Measurements from ENCODE around the gene IL34. TPM values are rescaled to one million over a fixed set of nuclear protein-coding genes. Genes with fewer than 3 reads are reported as not detected.

The IL34 gene
- total RNA-seq, 1 experiment from 2014 or later: not detected

DNA sequence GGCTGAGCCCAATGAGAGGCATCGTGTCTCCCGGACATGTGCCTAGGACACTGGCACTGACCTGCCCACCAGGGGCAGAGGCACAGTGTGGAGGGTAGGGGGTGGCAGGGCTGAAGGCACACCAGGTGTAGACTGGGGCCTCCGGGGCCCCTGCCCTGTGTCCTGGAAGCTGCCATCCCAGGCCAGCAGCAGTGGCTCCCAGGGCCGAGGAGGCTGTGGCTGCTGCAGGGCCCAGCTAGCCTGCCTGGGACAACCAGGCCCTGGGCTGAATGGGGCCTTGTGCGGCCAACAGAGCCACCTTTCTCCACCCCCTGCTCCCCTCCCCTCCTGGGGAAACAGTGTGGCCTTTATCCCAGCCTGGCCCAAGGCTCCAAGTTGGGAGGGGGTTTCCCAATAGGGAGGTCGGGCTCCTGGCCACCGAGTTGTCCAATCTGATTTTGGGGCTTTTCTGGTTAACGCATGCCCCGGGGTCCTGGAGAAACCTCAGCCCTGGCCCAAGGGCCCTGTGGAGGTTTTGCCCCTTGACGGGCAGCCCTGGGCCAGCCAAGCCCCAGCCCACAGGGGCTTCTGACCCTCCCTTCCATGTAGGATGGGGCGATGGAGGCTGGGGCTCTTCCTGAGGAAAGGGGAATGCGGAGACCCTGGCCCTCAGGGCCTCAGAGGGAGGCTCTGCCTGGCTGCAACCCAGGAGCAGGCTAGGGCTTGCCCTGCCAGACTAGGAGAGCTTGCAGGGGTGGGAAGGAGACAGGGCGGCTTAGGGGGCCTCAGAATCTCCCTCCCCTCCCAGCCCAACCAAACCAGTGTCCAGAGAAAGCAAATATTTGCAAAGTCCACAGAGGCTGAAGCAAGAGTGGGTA is 35.3 kb downstream of the IL34 start:
- Histone ChIP-seq H3K27me3 (ENCODE audit: insufficient read depth, low read length) (no peaks in the 10 kb centered on the region), H3K79me2 (ENCODE audit: insufficient read depth, low read length) (peaks cover 54% of the 10 kb centered on the region), H3K9me3 (ENCODE audit: control insufficient read depth in 1 of 2, insufficient read depth in 1 of 2, low read depth in 1 of 2, low read length in 2 of 2) (no peaks in the 10 kb centered on the region), H3K4me2 (ENCODE audit: low read length) (no peak overlapping the region), H3K4me1 (ENCODE audit: control insufficient read depth in 1 of 2, insufficient read depth in 2 of 2, low read length in 2 of 2) (peaks cover 10 to 21% of the 10 kb centered on the region in 2 experiments), H2AFZ (ENCODE audit: low read depth, low read length, poor library complexity, severe bottlenecking) (no peak overlapping the region), H3K27ac (ENCODE audit: low read depth, low read length) (no peak overlapping the region; the same call in 1 of the 2 replicates), H3K4me3 (replicated peaks in 1 of 2; ENCODE audit: low read depth in 1 of 2, low read length in 2 of 2) (no peak overlapping the region), H3K36me3 (ENCODE audit: control insufficient read depth in 1 of 2, insufficient read depth in 2 of 2, low read length in 2 of 2) (peaks cover 13 to 21% of the 10 kb centered on the region in 2 experiments; a peak in 3 of 4 replicates), H3K9ac (ENCODE audit: low read length) (no peak overlapping the region), H3K9me2 (ENCODE audit: insufficient read depth) (no peaks in the 10 kb centered on the region), H4K20me1 (ENCODE audit: insufficient read depth) (no peaks in the 10 kb centered on the region)
- ChIA-PET RAD21 (ENCODE audit: low non-redundant PET in 1 of 2, low total read pairs in 2 of 2, uncharacterized antibody in 2 of 2, unreplicated experiment in 2 of 2) (no interaction called here), CTCF (interaction anchor here (0.5 to 3.4 kb wide), 3 partner anchors 89 to 272 kb away, joined by 3 to 19 read pairs (median 4); no protein-coding TSS in a partner anchor), POLR2A (no interaction called here)
- intact Hi-C loops (cut with micrococcal nuclease): no loop called here
- ATAC-seq (no peak), DNase-seq (ENCODE audit: low read depth, low spot score) (no peak)
- TF ChIP-seq YY1 (IDR thresholded peaks at IDR 0.05; ENCODE audit: extremely low read depth, insufficient replicate concordance, low read depth, low read length): no peak
- TF ChIP-seq SIN3A (IDR thresholded peaks at IDR 0.05; ENCODE audit: low read depth): no peak
- TF ChIP-seq, protein P1, sequence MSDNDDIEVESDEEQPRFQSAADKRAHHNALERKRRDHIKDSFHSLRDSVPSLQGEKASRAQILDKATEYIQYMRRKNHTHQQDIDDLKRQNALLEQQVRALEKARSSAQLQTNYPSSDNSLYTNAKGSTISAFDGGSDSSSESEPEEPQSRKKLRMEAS (IDR thresholded peaks at IDR 0.05): no peak
- TF ChIP-seq ZNF274 (IDR thresholded peaks at IDR 0.05; ENCODE audit: low read depth, low read length): no peak
- no peak for TF ChIP-seq CEBPB (IDR thresholded peaks at IDR 0.05; ENCODE audit: low read depth)
- TF ChIP-seq, protein P2, sequence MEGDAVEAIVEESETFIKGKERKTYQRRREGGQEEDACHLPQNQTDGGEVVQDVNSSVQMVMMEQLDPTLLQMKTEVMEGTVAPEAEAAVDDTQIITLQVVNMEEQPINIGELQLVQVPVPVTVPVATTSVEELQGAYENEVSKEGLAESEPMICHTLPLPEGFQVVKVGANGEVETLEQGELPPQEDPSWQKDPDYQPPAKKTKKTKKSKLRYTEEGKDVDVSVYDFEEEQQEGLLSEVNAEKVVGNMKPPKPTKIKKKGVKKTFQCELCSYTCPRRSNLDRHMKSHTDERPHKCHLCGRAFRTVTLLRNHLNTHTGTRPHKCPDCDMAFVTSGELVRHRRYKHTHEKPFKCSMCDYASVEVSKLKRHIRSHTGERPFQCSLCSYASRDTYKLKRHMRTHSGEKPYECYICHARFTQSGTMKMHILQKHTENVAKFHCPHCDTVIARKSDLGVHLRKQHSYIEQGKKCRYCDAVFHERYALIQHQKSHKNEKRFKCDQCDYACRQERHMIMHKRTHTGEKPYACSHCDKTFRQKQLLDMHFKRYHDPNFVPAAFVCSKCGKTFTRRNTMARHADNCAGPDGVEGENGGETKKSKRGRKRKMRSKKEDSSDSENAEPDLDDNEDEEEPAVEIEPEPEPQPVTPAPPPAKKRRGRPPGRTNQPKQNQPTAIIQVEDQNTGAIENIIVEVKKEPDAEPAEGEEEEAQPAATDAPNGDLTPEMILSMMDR (IDR thresholded peaks at IDR 0.05 in 2 of 3, conservative IDR thresholded peaks at IDR 0.05 in 1 of 3; ENCODE audit: borderline replicate concordance in 1 of 3, insufficient read depth in 1 of 3, low read depth in 2 of 3, low read length in 2 of 3): no peak
- TF ChIP-seq TCF7L2 (IDR thresholded peaks at IDR 0.05; ENCODE audit: borderline replicate concordance, extremely low read depth, insufficient read depth, insufficient read length): no peak
- no peak for TF ChIP-seq EZH2 (IDR thresholded peaks at IDR 0.05)
- no peak for TF ChIP-seq JUND (IDR thresholded peaks at IDR 0.05)
- no TSS peak for BruUV-seq (replicated peaks)

Data from HCT116 (cell line).